MG63 (cell line): ENCODE results near the gene MAB21L3. TPM values are rescaled to one million over a fixed set of nuclear protein-coding genes. Genes with fewer than 3 reads are reported as not detected.

Source experiments
- DNase-seq: peaks from one replicate; pipeline ENCODE4 v3.0.0-alpha.2; 2020
- H3K27me3 ChIP-seq: fragments of 250-450 bp; sonication (Bioruptor Pico); 2 replicates; pipeline ENCODE4 v1.5.1; 2020; ENCODE audit warnings: mild to moderate bottlenecking, moderate library complexity
- H3K36me3 ChIP-seq: fragments of 250-450 bp; sonication (Bioruptor Pico); 2 replicates; pipeline ENCODE4 v1.5.1; 2020; ENCODE audit warnings: mild to moderate bottlenecking, moderate library complexity
- H3K4me3 ChIP-seq: fragments of 250-450 bp; sonication (Bioruptor Pico); 2 replicates; pipeline ENCODE4 v1.5.1; 2020; ENCODE audit warnings: mild to moderate bottlenecking, moderate library complexity
- H3K9me3 ChIP-seq: fragments of 250-450 bp; sonication (Bioruptor Pico); 2 replicates; pipeline ENCODE4 v1.5.1; 2020; ENCODE audit warnings: mild to moderate bottlenecking, moderate library complexity
- total RNA-seq: library from RNA; depleted of rRNA; stranded (reverse); fragments of >200 nt; shearing (Covaris generic); gene quantifications from 2 replicates; pipeline ENCODE4 v1.2.3, GENCODE V29; 2014; ENCODE audit warnings: low replicate concordance

Gene MAB21L3
- total RNA-seq, 1 experiment from 2014 or later = 1.3 TPM

GRCh38 chr1:116166655-116167054 lies 55.5 kb downstream of the MAB21L3 start:
- Histone ChIP-seq H3K36me3 (no peaks in the 10 kb centered on the region), H3K9me3 (no peaks in the 10 kb centered on the region), H3K4me3 (no peak overlapping the region), H3K27me3 (no peaks in the 10 kb centered on the region)
- DNase-seq = no peak

DNA sequence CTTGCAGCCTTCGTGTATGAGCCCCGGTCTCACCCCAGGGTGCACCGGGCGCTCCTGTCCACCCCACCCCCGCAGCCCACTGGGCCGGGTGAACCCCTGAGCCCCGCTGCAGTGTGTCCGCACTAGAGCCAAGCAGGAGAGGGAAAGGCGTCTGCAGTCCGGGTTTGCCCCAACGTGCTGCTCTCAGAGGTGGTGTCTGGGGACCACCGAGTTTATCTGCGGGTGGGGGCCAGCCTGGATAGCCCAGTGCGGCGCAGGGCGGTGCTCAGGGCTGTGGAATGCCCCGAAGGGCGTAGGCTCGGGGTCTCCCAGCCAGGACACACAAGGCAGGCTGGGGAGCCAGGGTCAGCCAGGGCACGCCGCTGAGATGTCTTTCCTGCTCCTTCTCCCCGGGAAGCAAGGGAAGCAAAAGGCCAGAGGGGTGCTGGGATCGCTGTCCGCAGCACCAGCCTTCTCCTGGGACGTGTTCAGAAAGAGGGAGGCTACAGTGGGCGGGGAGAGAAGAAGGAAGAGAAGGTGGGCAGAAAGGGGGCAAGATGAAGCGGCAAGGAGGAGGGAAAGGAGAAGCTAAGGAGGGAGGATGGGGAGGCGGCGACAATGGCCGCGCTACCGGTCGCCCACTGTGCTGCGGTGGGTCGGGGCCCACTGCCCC lies 56.6 kb downstream of the MAB21L3 start:
- Histone ChIP-seq H3K4me3 (peak overlapping the region; percentile 41), H3K27me3 (0 out of 2 replicates have a peak, but pooled peaks cover 2% of the 10 kb centered on the region), H3K9me3 (no peaks in the 10 kb centered on the region), H3K36me3 (no peaks in the 10 kb centered on the region)
- DNase-seq = no peak

- H3K4me3 ChIP-seq = peak overlapping the region; percentile 41
These were observed 57.3 kb downstream of the MAB21L3 start for GRCh38 chr1:116168277-116169032.

GRCh38 chr1:116169898-116170297 lies 58.7 kb downstream of the MAB21L3 start:
- no peaks in the 10 kb centered on the region for H3K9me3 ChIP-seq
- DNase-seq = no peak
- H3K4me3 ChIP-seq = no peak overlapping the region
- no peaks in the 10 kb centered on the region for H3K36me3 ChIP-seq
- H3K27me3 ChIP-seq = peaks cover 2% of the 10 kb centered on the region; the same call in 1 of the 2 replicates

More at GRCh38 chr1:116168277-116169032, 57.3 kb downstream of the MAB21L3 start:
- no peaks in the 10 kb centered on the region for H3K36me3 ChIP-seq
- DNase-seq = peak; percentile 70
- H3K27me3 ChIP-seq = 0 out of 2 replicates have a peak, but pooled peaks cover 2% of the 10 kb centered on the region
- H3K9me3 ChIP-seq = no peaks in the 10 kb centered on the region

DNA sequence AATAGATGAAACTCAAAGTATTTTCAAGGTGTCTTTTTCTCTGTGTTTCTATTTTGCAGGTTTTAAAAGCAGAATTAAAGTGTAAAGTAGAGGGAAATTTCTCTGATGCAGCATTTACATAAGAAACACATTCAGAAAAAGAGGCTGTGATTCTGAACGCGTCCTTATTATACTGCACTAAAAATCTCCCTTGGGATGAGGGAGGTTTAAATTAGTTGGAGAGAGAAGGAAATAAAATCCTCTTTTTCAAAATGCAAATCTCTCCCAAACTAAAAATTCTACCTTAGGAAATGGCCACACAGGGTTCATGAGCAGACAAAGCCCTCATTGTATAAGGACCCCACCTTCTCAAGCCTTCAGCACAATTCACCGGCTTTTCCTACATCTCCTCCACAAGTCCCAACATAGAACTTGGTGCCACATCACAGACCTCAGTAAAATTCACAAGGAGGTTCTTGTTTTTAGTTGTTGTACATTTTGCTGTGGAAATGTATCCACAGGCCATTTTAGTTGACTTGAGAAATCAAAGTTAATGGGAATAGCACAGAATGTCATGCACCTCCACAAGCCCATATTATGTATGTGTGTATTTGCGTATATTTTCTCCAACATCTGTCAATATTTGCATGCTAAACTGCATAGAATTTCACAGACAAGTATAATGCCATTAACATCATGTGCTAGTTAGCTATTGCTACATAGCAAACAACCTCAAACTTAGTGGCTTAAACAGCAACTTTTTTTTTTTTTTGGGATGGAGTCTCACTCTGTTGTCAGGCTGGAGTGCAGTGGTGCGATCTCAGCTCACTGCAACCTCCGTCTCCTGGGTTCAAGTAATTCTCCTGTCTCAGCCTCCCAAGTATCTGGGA lies 59.8 kb downstream of the MAB21L3 start:
- no peak for DNase-seq
- no peak overlapping the region for H3K4me3 ChIP-seq
- no peaks in the 10 kb centered on the region for H3K9me3 ChIP-seq
- H3K36me3 ChIP-seq = no peaks in the 10 kb centered on the region
- H3K27me3 ChIP-seq = peaks cover 2% of the 10 kb centered on the region; the same call in 1 of the 2 replicates

DNA sequence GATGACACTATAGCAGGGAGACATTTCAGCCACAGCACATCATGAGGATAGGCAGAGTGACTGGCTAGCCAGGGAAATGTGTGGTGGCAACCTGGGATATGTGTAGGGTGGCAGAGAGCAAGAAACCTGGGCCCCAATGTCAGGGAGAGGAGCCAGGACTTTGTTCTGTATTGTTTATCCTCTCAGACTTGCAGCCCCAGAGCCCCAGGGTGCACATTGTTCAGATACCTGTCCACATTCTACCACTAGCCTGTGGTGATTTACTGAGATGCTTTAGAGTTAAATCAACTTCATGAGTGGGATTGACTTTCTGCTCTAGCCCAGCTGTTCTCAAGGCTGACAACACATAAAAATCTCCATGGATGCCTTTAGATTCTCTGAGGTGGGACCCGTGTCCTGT lies 61.5 kb downstream of the MAB21L3 start:
- Histone ChIP-seq H3K36me3 (no peaks in the 10 kb centered on the region), H3K27me3 (peaks cover 4% of the 10 kb centered on the region; the same call in 1 of the 2 replicates), H3K9me3 (no peaks in the 10 kb centered on the region), H3K4me3 (no peak overlapping the region)
- DNase-seq = no peak

- Histone ChIP-seq H3K36me3 (no peaks in the 10 kb centered on the region), H3K9me3 (no peaks in the 10 kb centered on the region), H3K27me3 (peaks cover 4% of the 10 kb centered on the region; the same call in 1 of the 2 replicates), H3K4me3 (no peak overlapping the region)
- DNase-seq = no peak
These were observed 64.4 kb downstream of the MAB21L3 start for GRCh38 chr1:116175611-116176010.

GRCh38 chr1:116176306-116176789 lies 65.1 kb downstream of the MAB21L3 start:
- H3K36me3 ChIP-seq = no peaks in the 10 kb centered on the region
- peaks cover 4% of the 10 kb centered on the region; the same call in 1 of the 2 replicates for H3K27me3 ChIP-seq
- H3K4me3 ChIP-seq = no peak overlapping the region
- no peaks in the 10 kb centered on the region for H3K9me3 ChIP-seq
- no peak for DNase-seq

GRCh38 chr1:116177861-116178260 lies 66.7 kb downstream of the MAB21L3 start:
- H3K27me3 ChIP-seq = peaks cover 2% of the 10 kb centered on the region; the same call in 1 of the 2 replicates
- DNase-seq = no peak
- H3K9me3 ChIP-seq = no peaks in the 10 kb centered on the region
- H3K4me3 ChIP-seq = no peak overlapping the region
- H3K36me3 ChIP-seq = no peaks in the 10 kb centered on the region

- Histone ChIP-seq H3K4me3 (no peak overlapping the region), H3K27me3 (peaks cover 2% of the 10 kb centered on the region; the same call in 1 of the 2 replicates), H3K9me3 (no peaks in the 10 kb centered on the region), H3K36me3 (no peaks in the 10 kb centered on the region)
- no peak for DNase-seq
These were observed 67.6 kb downstream of the MAB21L3 start for GRCh38 chr1:116178837-116179236.

- Histone ChIP-seq H3K9me3 (no peaks in the 10 kb centered on the region), H3K4me3 (no peak overlapping the region), H3K27me3 (peaks cover 2% of the 10 kb centered on the region; the same call in 1 of the 2 replicates), H3K36me3 (no peaks in the 10 kb centered on the region)
- no peak for DNase-seq
These were observed 68.2 kb downstream of the MAB21L3 start for GRCh38 chr1:116179419-116179818.

- no peak for DNase-seq
- Histone ChIP-seq H3K4me3 (no peak overlapping the region), H3K9me3 (no peaks in the 10 kb centered on the region), H3K36me3 (no peaks in the 10 kb centered on the region), H3K27me3 (peaks cover 2% of the 10 kb centered on the region; the same call in 1 of the 2 replicates)
These were observed 68.8 kb downstream of the MAB21L3 start for GRCh38 chr1:116179964-116180363.

- DNase-seq = peak; percentile 31
- H3K36me3 ChIP-seq = no peaks in the 10 kb centered on the region
- no peak overlapping the region for H3K4me3 ChIP-seq
- no peaks in the 10 kb centered on the region for H3K9me3 ChIP-seq
- peaks cover under 1% of the 10 kb centered on the region; the same call in 1 of the 2 replicates for H3K27me3 ChIP-seq
These were observed 71.0 kb downstream of the MAB21L3 start for GRCh38 chr1:116182019-116182714.
